PC-3 (cell line): ENCODE results near the gene NUDT3. TPM values are rescaled to one million over a fixed set of nuclear protein-coding genes. Genes with fewer than 3 reads are reported as not detected.

Experiments
- ATAC-seq: fragments of 200-7000 bp; cut with Tn5 transposase; 2 replicates; pipeline ENCODE4 v1.9.1; 2020; ENCODE audit warnings: mild to moderate bottlenecking, moderate library complexity
- BruUV-seq: library from RNA; stranded (reverse); fragments of 400-500 nt; replicated peaks from 2 replicates; lab custom pipeline; 2021; lab: Mats Ljungman, UMichigan
- CTCF ChIA-PET: fragments of 300-600 bp; sonication (Branson Sonifier 250); formaldehyde crosslinking; loops from one replicate; lab custom pipeline; 2022; ENCODE audit warnings: antibody characterized with exemption; lab: Charles Lee
- POLR2A ChIA-PET: fragments of 300-600 bp; sonication (Branson Sonifier 250); formaldehyde crosslinking; loops from one replicate; lab custom pipeline; 2022; ENCODE audit warnings: antibody characterized with exemption; ENCODE audit not compliant: unreplicated experiment; lab: Charles Lee
- DNase-seq: peaks from one replicate; pipeline ENCODE4 v3.0.0-alpha.2; 2015
- H2AFZ ChIP-seq: fragments of 300-600 bp; sonication (generic); 2 replicates; pipeline ENCODE4 v1.6.0; 2016; ENCODE audit warnings: antibody characterized with exemption, low read length
- H3F3A ChIP-seq: fragments of 300-600 bp; sonication (generic); one replicate; pipeline ENCODE4 v1.6.0; 2017; ENCODE audit warnings: antibody characterized with exemption, low read length, control low read depth, mild to moderate bottlenecking; ENCODE audit not compliant: unreplicated experiment
- H3K27ac ChIP-seq: fragments of 300-600 bp; sonication (generic); 2 replicates; pipeline ENCODE4 v1.5.1; 2016; ENCODE audit warnings: mild to moderate bottlenecking, low read length
- H3K27me3 ChIP-seq: fragments of 300-600 bp; sonication (generic); 2 replicates; pipeline ENCODE4 v1.6.1; 2016; ENCODE audit warnings: low read length, mixed read lengths
- H3K36me3 ChIP-seq: fragments of 300-600 bp; sonication (generic); 2 replicates; pipeline ENCODE4 v1.6.1; 2016; ENCODE audit warnings: low read depth, mixed run types, low read length, mixed read lengths
- H3K4me1 ChIP-seq: fragments of 300-600 bp; sonication (generic); 2 replicates; pipeline ENCODE4 v1.5.1; 2016; ENCODE audit warnings: low read length; ENCODE audit not compliant: insufficient read depth
- H3K4me2 ChIP-seq: fragments of 300-600 bp; sonication (generic); 2 replicates; pipeline ENCODE4 v1.6.0; 2016; ENCODE audit warnings: low read length
- H3K4me3 ChIP-seq: fragments of 300-600 bp; sonication (generic); 2 replicates; pipeline ENCODE4 v1.5.1; 2016; ENCODE audit warnings: mild to moderate bottlenecking, low read length, mixed read lengths
- H3K79me2 ChIP-seq: fragments of 300-600 bp; sonication (generic); 2 replicates; pipeline ENCODE4 v1.6.1; 2017; ENCODE audit warnings: low read length, mixed read lengths
- H3K9ac ChIP-seq: fragments of 300-600 bp; sonication (generic); 2 replicates; pipeline ENCODE4 v1.6.0; 2016; ENCODE audit warnings: mild to moderate bottlenecking, low read length
- H3K9me2 ChIP-seq: fragments of 300-600 bp; sonication (generic); replicated peaks from 2 replicates; pipeline ENCODE4 v1.6.1; 2016; ENCODE audit warnings: mixed run types, low read length, mixed read lengths
- H3K9me3 ChIP-seq: fragments of 300-600 bp; sonication (generic); 2 replicates; pipeline ENCODE4 v1.6.1; 2016; ENCODE audit warnings: low read length, mixed read lengths
- H4K20me1 ChIP-seq: fragments of 300-600 bp; sonication (generic); 2 replicates; pipeline ENCODE4 v1.6.1; 2016; ENCODE audit warnings: low read length, mixed read lengths
- EZH2 ChIP-seq: fragments of 300-600 bp; sonication (generic); IDR thresholded peaks from one replicate; pipeline ENCODE4 v1.6.1; 2017; ENCODE audit warnings: antibody characterized with exemption, mild to moderate bottlenecking, low read length; ENCODE audit not compliant: unreplicated experiment
- EZH2phosphoT487 ChIP-seq: fragments of 300-600 bp; sonication (generic); IDR thresholded peaks from 2 replicates; pipeline ENCODE4 v1.6.1; 2018; ENCODE audit warnings: mild to moderate bottlenecking, antibody characterized with exemption, low read length, borderline replicate concordance
- intact Hi-C: fragments of 100-400 bp; cut with micrococcal nuclease; formaldehyde crosslinking; loops from 2 replicates; pipeline ENCODE4 v1.9.0; 2023
- total RNA-seq: library from RNA; depleted of rRNA; stranded (reverse); fragments of >200 nt; gene quantifications from 2 replicates; pipeline ENCODE4 v1.2.3, GENCODE V29; 2014
- TF ChIP-seq, protein P1 (sequence below): fragments of 300-600 bp; sonication (generic); conservative IDR thresholded peaks from 2 replicates; pipeline ENCODE4 v1.5.1; 2017; ENCODE audit warnings: antibody characterized with exemption, low read depth, mild to moderate bottlenecking, low read length

NUDT3 gene
- total RNA-seq, 1 experiment from 2014 or later = 24.6 TPM

GRCh38 chr6:34396518-34396917 lies 4.0 kb upstream of the NUDT3 start:
- ChIA-PET POLR2A (no interaction called here), CTCF (no interaction called here)
- H3F3A ChIP-seq = no peaks in the 10 kb centered on the region
- H3K79me2 ChIP-seq = peaks cover 8% of the 10 kb centered on the region
- DNase-seq (no peak), ATAC-seq (no peak)
- TF ChIP-seq EZH2 (no peak), EZH2phosphoT487 (no peak)
- TF ChIP-seq, protein P1, sequence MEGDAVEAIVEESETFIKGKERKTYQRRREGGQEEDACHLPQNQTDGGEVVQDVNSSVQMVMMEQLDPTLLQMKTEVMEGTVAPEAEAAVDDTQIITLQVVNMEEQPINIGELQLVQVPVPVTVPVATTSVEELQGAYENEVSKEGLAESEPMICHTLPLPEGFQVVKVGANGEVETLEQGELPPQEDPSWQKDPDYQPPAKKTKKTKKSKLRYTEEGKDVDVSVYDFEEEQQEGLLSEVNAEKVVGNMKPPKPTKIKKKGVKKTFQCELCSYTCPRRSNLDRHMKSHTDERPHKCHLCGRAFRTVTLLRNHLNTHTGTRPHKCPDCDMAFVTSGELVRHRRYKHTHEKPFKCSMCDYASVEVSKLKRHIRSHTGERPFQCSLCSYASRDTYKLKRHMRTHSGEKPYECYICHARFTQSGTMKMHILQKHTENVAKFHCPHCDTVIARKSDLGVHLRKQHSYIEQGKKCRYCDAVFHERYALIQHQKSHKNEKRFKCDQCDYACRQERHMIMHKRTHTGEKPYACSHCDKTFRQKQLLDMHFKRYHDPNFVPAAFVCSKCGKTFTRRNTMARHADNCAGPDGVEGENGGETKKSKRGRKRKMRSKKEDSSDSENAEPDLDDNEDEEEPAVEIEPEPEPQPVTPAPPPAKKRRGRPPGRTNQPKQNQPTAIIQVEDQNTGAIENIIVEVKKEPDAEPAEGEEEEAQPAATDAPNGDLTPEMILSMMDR = no peak
- H3K9ac ChIP-seq = no peak overlapping the region
- intact Hi-C loops = no loop called here
- H3K9me2 ChIP-seq = no peaks in the 10 kb centered on the region
- no peaks in the 10 kb centered on the region for H4K20me1 ChIP-seq
- H2AFZ ChIP-seq = no peak overlapping the region
- H3K36me3 ChIP-seq = no peaks in the 10 kb centered on the region
- H3K4me1 ChIP-seq = peaks cover 3% of the 10 kb centered on the region
- H3K4me2 ChIP-seq = no peak overlapping the region
- BruUV-seq = no TSS peak
- H3K27me3 ChIP-seq = no peaks in the 10 kb centered on the region
- no peak overlapping the region for H3K27ac ChIP-seq
- H3K9me3 ChIP-seq = peaks cover 3% of the 10 kb centered on the region; the same call in 1 of the 2 replicates
- no peak overlapping the region for H3K4me3 ChIP-seq

- Histone ChIP-seq H3K27ac (no peak overlapping the region), H2AFZ (no peak overlapping the region), H3K9ac (no peak overlapping the region), H3K4me3 (0 out of 2 replicates have a peak overlapping the region, but pooled peaks have one; percentile 18), H3K4me2 (peak overlapping the region; percentile 60), H3K9me3 (peaks cover 3% of the 10 kb centered on the region; the same call in 1 of the 2 replicates), H3F3A (no peaks in the 10 kb centered on the region), H3K27me3 (no peaks in the 10 kb centered on the region), H3K9me2 (no peaks in the 10 kb centered on the region), H3K36me3 (no peaks in the 10 kb centered on the region), H3K79me2 (peaks cover 33% of the 10 kb centered on the region), H4K20me1 (peaks cover 9% of the 10 kb centered on the region; the same call in 1 of the 2 replicates), H3K4me1 (peaks cover 8% of the 10 kb centered on the region)
- ATAC-seq (no peak), DNase-seq (no peak)
- TF ChIP-seq, protein P1 = no peak
- TF ChIP-seq EZH2 (no peak), EZH2phosphoT487 (no peak)
- intact Hi-C loops = loop anchor here (2.0 kb wide), 1 partner anchor 53 kb away; no protein-coding TSS in a partner anchor
- ChIA-PET POLR2A (no interaction called here), CTCF (interaction anchor here (0.6 kb wide), 1 partner anchor 31 kb away, joined by 6 read pairs; no protein-coding TSS in a partner anchor)
- BruUV-seq = no TSS peak
Observed at GRCh38 chr6:34393966-34394305, 1.5 kb upstream of the NUDT3 start.

- H3K9ac ChIP-seq = peak overlapping the region; percentile 50
- ChIA-PET CTCF (interaction anchor here (0.6 kb wide), 3 partner anchors 22 to 58 kb away, joined by 3 to 6 read pairs (median 4); no protein-coding TSS in a partner anchor), POLR2A (no interaction called here)
- H3K36me3 ChIP-seq = no peaks in the 10 kb centered on the region
- DNase-seq (peak; percentile 39), ATAC-seq (no peak)
- H3K4me1 ChIP-seq = peaks cover 8% of the 10 kb centered on the region
- H3K79me2 ChIP-seq = peaks cover 39% of the 10 kb centered on the region
- H3K4me2 ChIP-seq = peak overlapping the region; percentile 90
- peak overlapping the region; percentile 95 for H2AFZ ChIP-seq
- H3K9me3 ChIP-seq = peaks cover 3% of the 10 kb centered on the region; the same call in 1 of the 2 replicates
- no peak overlapping the region for H3K27ac ChIP-seq
- BruUV-seq = TSS peak; percentile 45
- no peaks in the 10 kb centered on the region for H3K9me2 ChIP-seq
- intact Hi-C loops = loop anchor here (2.0 kb wide), 1 partner anchor 53 kb away; no protein-coding TSS in a partner anchor
- H3F3A ChIP-seq = no peaks in the 10 kb centered on the region
- TF ChIP-seq EZH2phosphoT487 (no peak), EZH2 (no peak)
- TF ChIP-seq, protein P1 = no peak
- peak overlapping the region; percentile 96 for H3K4me3 ChIP-seq
- no peaks in the 10 kb centered on the region for H3K27me3 ChIP-seq
- H4K20me1 ChIP-seq = peaks cover 15% of the 10 kb centered on the region; the same call in 1 of the 2 replicates
Observed at GRCh38 chr6:34393191-34393965, 909 bp upstream of the NUDT3 start.
